Right lobe of liver (tissue), 4 donors: ENCODE measurements around the gene CYBRD1.

Source experiments
- CTCF ChIP-seq, 4 donors: fragments of 200-600 bp in 3 of 4; fragments of 450-650 bp in 1 of 4; IDR thresholded peaks; one replicate each; pipeline versions ENCODE4 v1.5.1 to v1.8.0; 2016 to 2022; ENCODE audit warnings: antibody characterized with exemption in 4 of 4, mild to moderate bottlenecking in 2 of 4
- POLR2A ChIP-seq: fragments of 450-650 bp; IDR thresholded peaks from one replicate; pipeline ENCODE4 v1.6.1; 2017; ENCODE audit warnings: antibody characterized with exemption, mild to moderate bottlenecking
- donor health status: DM: no; HTN: no; CAD: no.
- donor health status: DM: no; HTN: no; CAD: no.
- donor health status: DM: no; HTN: yes; CAD: no.

- TF ChIP-seq CTCF (IDR thresholded peaks at IDR 0.05) = no peak
- TF ChIP-seq POLR2A = no peak
Observed at GRCh38 chr2:171595456-171595855, 73.2 kb downstream of the CYBRD1 start.
